OCI-LY1 (cell line): Measurements from ENCODE around the gene LDHAL6B.

Experiments used
- CTCF ChIP-seq: fragments of 200-600 bp; sonication (generic), shearing (Covaris generic); IDR thresholded peaks from 2 replicates; pipeline ENCODE4 v1.5.1; 2017; ENCODE audit warnings: mild to moderate bottlenecking, antibody characterized with exemption, low read length, moderate library complexity, mixed read lengths
- EZH2 ChIP-seq: fragments of 200-600 bp; sonication (generic), shearing (Covaris generic); IDR thresholded peaks from 2 replicates; pipeline ENCODE4 v1.8.0; 2017; ENCODE audit warnings: borderline replicate concordance, mixed run types, mild to moderate bottlenecking, antibody characterized with exemption, low read length, moderate library complexity, mixed read lengths

GRCh38 chr15:59185725-59186124, 20.9 kb upstream of the LDHAL6B start:
- TF ChIP-seq CTCF (no peak), EZH2 (no peak)
